WERI-Rb-1 (cell line): ENCODE results near the gene ZDHHC6.

ENCODE experiments used
- DNase-seq: peaks from one replicate; pipeline ENCODE4 v3.0.0-alpha.2; 2020
- H3K27ac ChIP-seq: fragments of 250-450 bp; sonication (Bioruptor Pico); 2 replicates; pipeline ENCODE4 v1.5.1; 2020; ENCODE audit warnings: mild to moderate bottlenecking, moderate library complexity
- H3K27me3 ChIP-seq: fragments of 250-450 bp; sonication (Bioruptor Pico); 2 replicates; pipeline ENCODE4 v1.5.1; 2021; ENCODE audit warnings: mild to moderate bottlenecking, low read depth, moderate library complexity; ENCODE audit not compliant: insufficient read depth, severe bottlenecking
- H3K36me3 ChIP-seq: fragments of 250-450 bp; sonication (Bioruptor Pico); 2 replicates; pipeline ENCODE4 v1.5.1; 2020; ENCODE audit warnings: mild to moderate bottlenecking, moderate library complexity
- H3K4me3 ChIP-seq: 2 replicates; pipeline ENCODE4 v1.5.1; 2011; ENCODE audit warnings: low read depth, mild to moderate bottlenecking, control low read depth, low read length
- H3K9me3 ChIP-seq: fragments of 250-450 bp; sonication (Bioruptor Pico); 2 replicates; pipeline ENCODE4 v1.5.1; 2021; ENCODE audit warnings: mild to moderate bottlenecking, moderate library complexity; ENCODE audit not compliant: severe bottlenecking
- TF ChIP-seq, protein P1 (sequence below): IDR thresholded peaks from 2 replicates; pipeline ENCODE4 v1.5.1; 2011; ENCODE audit warnings: low read depth, mild to moderate bottlenecking, control low read depth, inconsistent platforms, low read length

Gene ZDHHC6

DNA sequence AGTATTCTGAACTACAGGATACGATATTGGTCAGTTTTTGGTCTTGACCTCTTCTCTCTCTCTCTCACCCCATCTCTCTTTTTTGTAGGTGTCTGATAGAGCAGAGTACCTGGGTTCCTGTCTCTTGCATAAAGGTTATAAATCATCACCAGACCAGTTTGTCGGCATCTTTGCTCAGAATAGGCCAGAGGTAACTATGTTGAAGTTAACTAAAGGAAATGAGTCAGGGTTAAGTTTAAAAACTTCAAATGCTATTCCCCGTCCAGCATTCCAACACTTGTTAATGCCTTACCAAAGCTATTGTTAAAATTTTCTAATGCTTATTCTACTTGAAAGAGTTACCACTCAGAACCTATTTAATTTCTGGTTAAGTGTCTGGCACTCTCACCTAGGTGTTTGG is 42.1 kb downstream of the ZDHHC6 start:
- TF ChIP-seq, protein P1, sequence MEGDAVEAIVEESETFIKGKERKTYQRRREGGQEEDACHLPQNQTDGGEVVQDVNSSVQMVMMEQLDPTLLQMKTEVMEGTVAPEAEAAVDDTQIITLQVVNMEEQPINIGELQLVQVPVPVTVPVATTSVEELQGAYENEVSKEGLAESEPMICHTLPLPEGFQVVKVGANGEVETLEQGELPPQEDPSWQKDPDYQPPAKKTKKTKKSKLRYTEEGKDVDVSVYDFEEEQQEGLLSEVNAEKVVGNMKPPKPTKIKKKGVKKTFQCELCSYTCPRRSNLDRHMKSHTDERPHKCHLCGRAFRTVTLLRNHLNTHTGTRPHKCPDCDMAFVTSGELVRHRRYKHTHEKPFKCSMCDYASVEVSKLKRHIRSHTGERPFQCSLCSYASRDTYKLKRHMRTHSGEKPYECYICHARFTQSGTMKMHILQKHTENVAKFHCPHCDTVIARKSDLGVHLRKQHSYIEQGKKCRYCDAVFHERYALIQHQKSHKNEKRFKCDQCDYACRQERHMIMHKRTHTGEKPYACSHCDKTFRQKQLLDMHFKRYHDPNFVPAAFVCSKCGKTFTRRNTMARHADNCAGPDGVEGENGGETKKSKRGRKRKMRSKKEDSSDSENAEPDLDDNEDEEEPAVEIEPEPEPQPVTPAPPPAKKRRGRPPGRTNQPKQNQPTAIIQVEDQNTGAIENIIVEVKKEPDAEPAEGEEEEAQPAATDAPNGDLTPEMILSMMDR = no peak
- H3K4me3 ChIP-seq = no peak overlapping the region
- H3K36me3 ChIP-seq = no peaks in the 10 kb centered on the region
- no peak overlapping the region for H3K27ac ChIP-seq
- no peaks in the 10 kb centered on the region for H3K27me3 ChIP-seq
- no peaks in the 10 kb centered on the region for H3K9me3 ChIP-seq
- no peak for DNase-seq

DNA sequence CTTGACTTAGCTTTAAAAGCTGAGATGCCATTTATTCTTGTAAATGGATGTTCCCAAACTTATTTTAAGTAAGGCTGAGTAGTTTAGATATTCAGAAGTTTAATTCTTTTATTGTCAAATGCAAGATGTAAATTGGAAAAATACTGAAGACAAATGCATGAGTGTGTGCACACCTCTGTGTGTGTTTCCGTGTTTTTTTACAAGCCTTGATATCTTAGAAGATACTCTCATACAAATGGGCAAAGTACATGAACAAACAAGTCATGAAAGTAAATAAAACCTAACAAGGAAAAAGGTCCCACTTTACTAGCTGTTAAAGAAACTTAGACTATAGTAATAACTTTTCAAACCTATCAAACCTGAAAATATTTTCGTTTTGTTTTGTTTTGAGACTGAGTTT is 43.8 kb downstream of the ZDHHC6 start:
- Histone ChIP-seq H3K27ac (no peak overlapping the region), H3K27me3 (no peaks in the 10 kb centered on the region), H3K36me3 (no peaks in the 10 kb centered on the region), H3K9me3 (no peaks in the 10 kb centered on the region), H3K4me3 (no peak overlapping the region)
- TF ChIP-seq, protein P1 = no peak
- DNase-seq = no peak

DNA sequence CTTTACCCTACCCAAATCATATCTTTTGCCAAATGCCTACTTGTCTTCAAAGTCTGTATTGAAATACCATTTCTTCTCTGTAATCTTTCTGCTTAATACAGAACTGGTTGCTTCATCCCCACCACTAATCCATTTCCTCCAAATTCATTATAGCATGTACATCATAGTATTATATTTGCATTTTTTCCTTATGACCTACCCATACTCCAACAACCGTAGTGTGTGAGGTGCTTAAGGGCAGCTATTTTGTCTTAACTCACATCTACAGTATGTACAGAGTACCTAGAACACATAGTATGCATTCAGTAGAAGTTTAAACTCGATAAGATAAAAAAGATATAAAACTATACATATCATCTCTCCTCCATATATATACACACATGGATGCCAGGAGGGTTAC is 49.1 kb downstream of the ZDHHC6 start:
- no peak overlapping the region for H3K4me3 ChIP-seq
- no peaks in the 10 kb centered on the region for H3K9me3 ChIP-seq
- TF ChIP-seq, protein P1 = no peak
- H3K27me3 ChIP-seq = peaks cover 2% of the 10 kb centered on the region
- no peak for DNase-seq
- H3K27ac ChIP-seq = no peak overlapping the region
- no peaks in the 10 kb centered on the region for H3K36me3 ChIP-seq

DNA sequence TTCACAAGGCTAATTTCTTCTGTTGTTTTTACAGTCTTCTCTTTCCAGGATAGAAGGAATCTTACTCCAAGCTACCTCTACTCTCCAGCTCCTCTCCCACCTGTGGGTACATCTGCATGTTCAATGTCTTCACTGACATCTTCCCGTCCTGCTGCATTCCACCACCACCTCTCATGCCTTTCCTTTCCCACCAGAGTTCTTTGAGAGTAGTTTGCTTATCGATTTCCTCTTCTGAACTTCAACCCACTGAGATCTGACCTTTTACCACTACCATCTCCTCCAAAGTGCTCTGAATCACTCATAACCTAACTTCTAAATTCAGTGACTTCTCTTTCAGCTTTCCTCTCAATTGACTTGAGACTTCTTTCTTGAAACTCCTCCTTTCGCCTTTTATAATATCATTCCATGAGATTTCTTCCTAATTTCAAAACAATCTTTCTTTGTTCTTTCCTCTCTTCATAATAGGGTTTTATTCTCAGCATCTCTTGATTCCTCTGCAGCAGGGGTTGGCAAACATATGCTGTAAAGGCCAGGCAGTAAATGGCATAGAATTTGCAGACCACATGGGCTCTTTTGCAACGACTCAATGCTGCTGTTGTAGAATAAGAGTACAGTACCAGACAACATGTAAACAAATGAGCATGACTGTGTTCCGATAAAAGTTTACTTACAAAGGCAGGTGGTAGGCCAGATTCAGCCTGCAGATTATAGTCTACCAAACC is 50.7 kb downstream of the ZDHHC6 start:
- Histone ChIP-seq H3K4me3 (no peak overlapping the region), H3K27ac (no peak overlapping the region), H3K27me3 (peaks cover 2% of the 10 kb centered on the region), H3K9me3 (no peaks in the 10 kb centered on the region), H3K36me3 (no peaks in the 10 kb centered on the region)
- DNase-seq = no peak
- TF ChIP-seq, protein P1 = no peak

- no peak for DNase-seq
- no peak overlapping the region for H3K4me3 ChIP-seq
- TF ChIP-seq, protein P1 = no peak
- no peak overlapping the region for H3K27ac ChIP-seq
- no peaks in the 10 kb centered on the region for H3K9me3 ChIP-seq
- peaks cover 2% of the 10 kb centered on the region for H3K27me3 ChIP-seq
- no peaks in the 10 kb centered on the region for H3K36me3 ChIP-seq
Measured at GRCh38 chr10:112394475-112394875, 52.2 kb downstream of the ZDHHC6 start.

DNA sequence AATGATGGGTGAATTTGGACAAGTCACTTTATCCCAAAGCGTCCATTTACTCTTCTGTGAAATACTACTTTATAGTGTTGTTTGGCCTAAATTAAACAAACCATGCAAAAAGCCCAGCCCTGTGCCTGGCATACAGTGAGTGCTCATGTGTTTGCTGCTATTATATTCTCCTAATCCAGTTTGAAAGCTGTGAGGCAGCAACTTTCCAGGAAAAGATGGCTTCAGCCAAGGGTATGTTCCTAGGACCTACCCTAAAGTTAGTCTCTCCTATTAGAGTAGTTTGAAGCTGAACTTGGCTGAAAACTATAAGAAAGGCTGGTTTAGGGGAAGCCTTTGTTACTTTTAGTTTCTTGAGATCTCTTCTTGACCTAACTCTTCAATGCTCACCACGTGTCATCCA is 52.9 kb downstream of the ZDHHC6 start:
- H3K27me3 ChIP-seq = peaks cover 2% of the 10 kb centered on the region
- no peak overlapping the region for H3K27ac ChIP-seq
- no peaks in the 10 kb centered on the region for H3K36me3 ChIP-seq
- no peak for DNase-seq
- TF ChIP-seq, protein P1 = no peak
- no peaks in the 10 kb centered on the region for H3K9me3 ChIP-seq
- no peak overlapping the region for H3K4me3 ChIP-seq
